ENCODE data around the gene CHSY1.

GRCh38 chr15:101242999-101243336 is 8.9 kb downstream of the CHSY1 start:
- TF ChIP-seq CTCF (conservative IDR thresholded peaks at IDR 0.05) (no peak), ZFX (IDR thresholded peaks at IDR 0.05) (no peak)
